IMR-90 (cell line): Measurements from ENCODE around the gene TRAP1. TPM values are rescaled to one million over a fixed set of nuclear protein-coding genes. Genes with fewer than 3 reads are reported as not detected.

Experiments used
- ATAC-seq: fragments of 200-7000 bp; cut with Tn5 transposase; 2 replicates; pipeline ENCODE4 v1.9.1; 2020; ENCODE audit warnings: low read depth, mild to moderate bottlenecking, moderate library complexity
- BruUV-seq: library from RNA; stranded (reverse); fragments of 400-500 nt; replicated peaks from 2 replicates; lab custom pipeline; 2021; lab: Mats Ljungman, UMichigan
- CTCF ChIA-PET: fragments of 300-600 bp; formaldehyde crosslinking; extraction: SDS; loops from one replicate; lab custom pipeline; 2021; ENCODE audit warnings: antibody characterized with exemption; lab: Yijun Ruan, JAX
- POLR2A ChIA-PET: fragments of 300-600 bp; sonication (Branson Sonifier 250); formaldehyde crosslinking; loops from one replicate; lab custom pipeline; 2022; ENCODE audit warnings: antibody characterized with exemption; ENCODE audit not compliant: unreplicated experiment; lab: Charles Lee
- DNase-seq: peaks from one replicate; pipeline ENCODE4 v3.0.0; 2013
- H2AFZ ChIP-seq: replicated peaks from 2 replicates; pipeline ENCODE3; 2013; ENCODE audit warnings: low read length, mild to moderate bottlenecking; ENCODE audit not compliant: poor library complexity
- H2AK5ac ChIP-seq: 2 replicates; pipeline ENCODE4 v1.6.1; 2013; ENCODE audit warnings: low read depth, low read length, inconsistent platforms
- H2AK9ac ChIP-seq: replicated peaks from 2 replicates; pipeline ENCODE3; 2013; ENCODE audit warnings: mild to moderate bottlenecking, low read depth, low read length, moderate library complexity; ENCODE audit not compliant: poor library complexity
- H2BK120ac ChIP-seq: 2 replicates; pipeline ENCODE4 v1.6.1; 2013; ENCODE audit warnings: low read depth, low read length, inconsistent platforms
- H2BK15ac ChIP-seq: 3 replicates; pipeline ENCODE4 v1.6.1; 2013; ENCODE audit warnings: low read depth, low read length, inconsistent platforms
- H2BK20ac ChIP-seq: 2 replicates; pipeline ENCODE4 v1.6.1; 2013; ENCODE audit warnings: low read depth, mild to moderate bottlenecking, inconsistent platforms, low read length, moderate library complexity
- H2BK5ac ChIP-seq: 2 replicates; pipeline ENCODE4 v1.6.1; 2013; ENCODE audit warnings: mild to moderate bottlenecking, low read depth, low read length, inconsistent platforms; ENCODE audit not compliant: poor library complexity, severe bottlenecking
- H3K14ac ChIP-seq: replicated peaks from 2 replicates; pipeline ENCODE4 v1.6.1; 2013; ENCODE audit warnings: low read depth, low read length, inconsistent platforms
- H3K18ac ChIP-seq: 2 replicates; pipeline ENCODE4 v1.6.1; 2013; ENCODE audit warnings: low read depth, low read length, control low read depth
- H3K23ac ChIP-seq: 2 replicates; pipeline ENCODE4 v1.6.1; 2013; ENCODE audit warnings: low read depth, low read length, inconsistent platforms
- H3K27ac ChIP-seq: 2 replicates; pipeline ENCODE4 v1.5.1; 2013; ENCODE audit warnings: mild to moderate bottlenecking, control low read depth, low read length; ENCODE audit not compliant: insufficient read depth
- H3K27me3 ChIP-seq: 2 replicates; pipeline ENCODE4 v1.6.1; 2013; ENCODE audit warnings: low read length; ENCODE audit not compliant: control insufficient read depth, insufficient read depth
- H3K36me3 ChIP-seq: 2 replicates; pipeline ENCODE4 v1.6.1; 2013; ENCODE audit warnings: low read length, mixed read lengths; ENCODE audit not compliant: control insufficient read depth, insufficient read depth
- H3K4ac ChIP-seq: 2 replicates; pipeline ENCODE4 v1.6.1; 2013; ENCODE audit warnings: low read depth, low read length, inconsistent platforms
- H3K4me1 ChIP-seq: 2 replicates; pipeline ENCODE4 v1.6.1; 2013; ENCODE audit warnings: low read length, mixed read lengths; ENCODE audit not compliant: control insufficient read depth, insufficient read depth
- H3K4me2 ChIP-seq: 2 replicates; pipeline ENCODE4 v1.6.1; 2013; ENCODE audit warnings: low read depth, mild to moderate bottlenecking, control low read depth, low read length, moderate library complexity
- H3K4me3 ChIP-seq: 2 replicates; pipeline ENCODE4 v1.5.1; 2013; ENCODE audit warnings: low read depth, mild to moderate bottlenecking, control low read depth, low read length, moderate library complexity; ENCODE audit not compliant: insufficient read depth
- H3K56ac ChIP-seq: 2 replicates; pipeline ENCODE4 v1.6.1; 2013; ENCODE audit warnings: low read length, inconsistent platforms; ENCODE audit not compliant: insufficient read depth; ENCODE audit errors: extremely low read depth
- H3K79me1 ChIP-seq, 2 experiments: 2 replicates each; pipeline ENCODE4 v1.6.1; 2013; ENCODE audit warnings: low read length in 2 of 2, inconsistent platforms in 1 of 2, low read depth in 1 of 2
- H3K9ac ChIP-seq: 2 replicates; pipeline ENCODE4 v1.6.1; 2013; ENCODE audit warnings: low read depth, low read length, control low read depth
- H3K9me1 ChIP-seq: 2 replicates; pipeline ENCODE4 v1.6.1; 2013; ENCODE audit warnings: low read length, inconsistent platforms; ENCODE audit not compliant: insufficient read depth
- H3K9me3 ChIP-seq: 2 replicates; pipeline ENCODE4 v1.6.1; 2013; ENCODE audit warnings: low read length; ENCODE audit not compliant: control insufficient read depth, insufficient read depth
- H4K20me1 ChIP-seq: 2 replicates; pipeline ENCODE4 v1.6.1; 2013; ENCODE audit warnings: low read length, inconsistent platforms; ENCODE audit not compliant: insufficient read depth
- H4K5ac ChIP-seq: 2 replicates; pipeline ENCODE4 v1.6.1; 2013; ENCODE audit warnings: mild to moderate bottlenecking, low read depth, low read length, control low read depth
- H4K8ac ChIP-seq, 2 experiments: 2 replicates each; pipeline ENCODE4 v1.6.1; 2013; ENCODE audit warnings: low read depth in 2 of 2, low read length in 2 of 2, control low read depth in 1 of 2, inconsistent platforms in 1 of 2
- H4K91ac ChIP-seq: 2 replicates; pipeline ENCODE4 v1.6.1; 2013; ENCODE audit warnings: low read depth, low read length, inconsistent platforms; ENCODE audit not compliant: insufficient read depth
- BHLHE40 ChIP-seq: fragments of 150-350 bp; IDR thresholded peaks from 2 replicates; pipeline ENCODE4 v1.6.1; 2016; ENCODE audit warnings: mild to moderate bottlenecking, low read depth, low read length
- ELK1 ChIP-seq: fragments of 150-350 bp; IDR thresholded peaks from 2 replicates; pipeline ENCODE4 v1.6.1; 2016; ENCODE audit warnings: low read depth, mild to moderate bottlenecking, low read length, moderate library complexity, borderline replicate concordance
- MAFK ChIP-seq: IDR thresholded peaks from 2 replicates; pipeline ENCODE4 v1.6.1; 2012; ENCODE audit warnings: low read depth, low read length, improper control_type of control experiment
- MAZ ChIP-seq: IDR thresholded peaks from 2 replicates; pipeline ENCODE4 v1.6.1; 2012; ENCODE audit warnings: low read depth, mild to moderate bottlenecking, low read length, improper control_type of control experiment, moderate library complexity, borderline replicate concordance
- MXI1 ChIP-seq: IDR thresholded peaks from 2 replicates; pipeline ENCODE4 v1.6.1; 2012; ENCODE audit warnings: low read depth, mild to moderate bottlenecking, low read length, moderate library complexity, borderline replicate concordance
- RAD21 ChIP-seq: IDR thresholded peaks from 2 replicates; pipeline ENCODE4 v1.6.1; 2012; ENCODE audit warnings: low read length, improper control_type of control experiment
- RCOR1 ChIP-seq: IDR thresholded peaks from 2 replicates; pipeline ENCODE4 v1.6.1; 2012; ENCODE audit warnings: mild to moderate bottlenecking, low read length, improper control_type of control experiment; ENCODE audit not compliant: insufficient replicate concordance
- RFX5 ChIP-seq: IDR thresholded peaks from 2 replicates; pipeline ENCODE4 v1.8.0; 2012; ENCODE audit warnings: low read depth, mild to moderate bottlenecking, low read length, moderate library complexity
- USF2 ChIP-seq: fragments of 150-350 bp; IDR thresholded peaks from 2 replicates; pipeline ENCODE4 v1.6.1; 2017; ENCODE audit warnings: mild to moderate bottlenecking, antibody characterized with exemption, low read length, low read depth
- WGBS, 2 experiments: methylation state at CpG; one replicate each; pipeline versions ENCODE4 v1.1.5 to v1.1.7; 2013; ENCODE audit warnings: missing lambda C conversion rate in 2 of 2; ENCODE audit not compliant: insufficient read length in 1 of 2; ENCODE audit errors: extremely low coverage in 2 of 2; 5-methylcytosine and 5-hydroxymethylcytosine counted together
- dilution Hi-C: fragments of 300-500 bp; cut with HindIII; formaldehyde crosslinking; loops from one replicate; pipeline ENCODE4 v1.14.3; 2018; ENCODE audit warnings: low sequenced_read_pairs; ENCODE audit not compliant: unreplicated experiment
- in situ Hi-C: fragments of 300-500 bp; cut with MboI; formaldehyde crosslinking; loops from 3 replicates; pipeline ENCODE4 v1.14.3; 2019; ENCODE audit warnings: low sequenced_read_pairs, inconsistent platforms, mixed read lengths
- intact Hi-C: fragments of 100-400 bp; cut with micrococcal nuclease; formaldehyde crosslinking; loops from 2 replicates; pipeline ENCODE4 v1.10.0; 2022
- polyA plus RNA-seq, 3 experiments: library from polyadenylated mRNA; depleted of rRNA; stranded (reverse); fragments of >200 nt; gene quantifications; 2 replicates each; pipeline ENCODE4 v1.2.3, GENCODE V29; 2012; ENCODE audit warnings: low replicate concordance in 1 of 3
- total RNA-seq: library from RNA; depleted of rRNA; stranded (reverse); fragments of >200 nt; gene quantifications from 2 replicates; pipeline ENCODE4 v1.2.3, GENCODE V29; 2012

Gene TRAP1
- total and polyA plus RNA-seq, 2 of the 4 experiments (the other 2 are of a cell fraction) = 139 to 145 TPM

GRCh38 chr16:3744018-3744417, 26.7 kb upstream of the TRAP1 start:
- Histone ChIP-seq H3K4ac (no peak overlapping the region), H3K4me3 (no peak overlapping the region), H3K9me3 (no peaks in the 10 kb centered on the region), H3K18ac (no peak overlapping the region), H2BK5ac (no peak overlapping the region), H3K27ac (no peak overlapping the region), H3K79me1 (peaks cover 16 to 56% of the 10 kb centered on the region in 2 experiments), H3K27me3 (no peaks in the 10 kb centered on the region), H2AK9ac (no peak overlapping the region), H4K20me1 (peaks cover 23% of the 10 kb centered on the region), H4K5ac (no peak overlapping the region), H3K14ac (no peak overlapping the region), H3K4me2 (no peak overlapping the region), H3K36me3 (peaks cover 68% of the 10 kb centered on the region), H2AFZ (no peak overlapping the region), H2BK20ac (no peak overlapping the region), H3K23ac (no peak overlapping the region), H4K91ac (no peak overlapping the region), H4K8ac (no peak overlapping the region), H2BK15ac (no peak overlapping the region), H2AK5ac (no peak overlapping the region), H2BK120ac (no peak overlapping the region), H3K9me1 (peaks cover 15% of the 10 kb centered on the region), H3K9ac (no peak overlapping the region), H3K4me1 (peaks cover 7% of the 10 kb centered on the region), H3K56ac (no peak overlapping the region)
- no peak for ATAC-seq
- no peak for DNase-seq
- no CpG with 5 or more reads among the region's 7 CpGs for WGBS, 2 experiments
- intact Hi-C loops (loop anchor here (2.0 kb wide), 1 partner anchor 135 kb away; no protein-coding TSS in a partner anchor), in situ Hi-C loops (no loop called here), dilution Hi-C loops (no loop called here)
- TF ChIP-seq USF2 = no peak
- TF ChIP-seq RFX5 = no peak
- TF ChIP-seq MAZ = no peak
- TF ChIP-seq RAD21 = no peak
- no peak for TF ChIP-seq ELK1
- no peak for TF ChIP-seq MAFK
- TF ChIP-seq RCOR1 = no peak
- no peak for TF ChIP-seq MXI1
- no peak for TF ChIP-seq BHLHE40
- BruUV-seq = no TSS peak
- POLR2A ChIA-PET = no interaction called here
- CTCF ChIA-PET = no interaction called here
